HuH-7.5 (cell line): ENCODE results near the gene CMC1.
"Not testable (repeated sequence)": the region's sequence is repeated elsewhere in the genome, so short reads cannot be mapped to it uniquely, and the experiment has no call there.

Source experiments
- DNase-seq: peaks from one replicate; pipeline ENCODE4 v3.0.0; 2011; ENCODE audit warnings: low spot score

The CMC1 gene

DNA sequence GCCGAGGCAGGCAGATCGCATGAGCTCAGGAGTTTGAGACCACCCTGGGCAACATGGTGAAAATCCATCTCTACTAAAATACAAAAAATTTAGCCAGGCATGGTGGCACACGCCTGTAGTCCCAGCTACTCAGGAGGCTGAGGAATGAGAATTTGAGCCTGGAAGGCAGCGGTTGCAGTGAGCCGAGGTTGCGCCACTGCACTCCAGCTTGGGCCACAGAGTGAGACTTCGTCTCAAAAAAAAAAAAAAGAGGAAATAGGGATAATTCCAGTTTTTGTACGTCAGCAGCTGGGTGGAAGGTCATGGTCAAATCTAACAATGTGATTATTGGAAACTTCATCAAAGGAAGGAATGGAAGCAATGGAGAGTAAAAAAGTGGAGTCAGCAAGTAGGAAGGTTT is 3.1 kb downstream of the CMC1 start:
- no peak for DNase-seq

GRCh38 chr3:28247286-28247685 is 5.9 kb downstream of the CMC1 start:
- no peak for DNase-seq

DNA sequence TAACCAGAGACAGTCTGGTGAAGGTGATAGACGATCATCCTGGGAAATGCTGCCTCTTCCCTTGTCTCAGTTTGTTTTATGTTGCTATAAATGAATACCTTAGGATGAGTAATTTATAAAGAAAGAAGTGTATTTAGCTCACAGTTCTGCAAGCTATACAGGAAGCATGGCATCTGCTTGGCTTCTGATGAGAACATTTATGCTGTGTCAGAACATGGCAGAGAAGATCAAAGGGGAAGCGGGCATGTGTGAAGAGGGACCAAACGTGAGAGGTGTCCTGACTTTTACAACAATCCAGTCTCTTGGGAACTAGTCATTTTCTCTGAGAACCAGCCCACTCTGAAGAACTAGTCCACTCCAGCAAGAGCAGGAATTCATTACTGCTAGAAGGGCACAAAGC is 9.6 kb downstream of the CMC1 start:
- DNase-seq: no peak

DNA sequence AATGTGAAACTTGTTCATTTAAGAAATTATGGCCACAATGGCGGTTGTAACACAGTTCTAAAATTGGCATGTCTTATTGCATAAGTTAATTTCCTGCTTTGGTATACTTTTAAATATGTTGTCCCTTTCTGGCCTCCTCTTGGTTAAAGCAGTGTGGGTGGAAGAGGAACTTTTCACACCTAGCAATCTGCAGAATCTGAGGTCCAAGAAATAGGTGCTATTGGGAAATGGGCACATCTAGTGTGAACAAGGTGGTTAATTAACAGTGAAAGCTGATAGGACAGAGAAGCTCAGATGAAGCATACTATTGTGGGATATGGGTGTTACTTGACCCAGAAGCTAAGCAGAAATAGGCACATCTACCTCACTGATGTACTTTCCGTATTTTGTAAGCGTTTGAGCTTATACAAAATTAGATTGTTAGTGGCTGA is 10.6 kb downstream of the CMC1 start:
- no peak for DNase-seq

- no peak for DNase-seq
These were observed 11.8 kb downstream of the CMC1 start for GRCh38 chr3:28253040-28253715.

- DNase-seq: no peak
These were observed 20.6 kb downstream of the CMC1 start for GRCh38 chr3:28262001-28262400.

GRCh38 chr3:28265641-28266040 is 24.2 kb downstream of the CMC1 start:
- DNase-seq: no peak

- no peak for DNase-seq
These were observed 26.8 kb downstream of the CMC1 start for GRCh38 chr3:28267984-28268849.

DNA sequence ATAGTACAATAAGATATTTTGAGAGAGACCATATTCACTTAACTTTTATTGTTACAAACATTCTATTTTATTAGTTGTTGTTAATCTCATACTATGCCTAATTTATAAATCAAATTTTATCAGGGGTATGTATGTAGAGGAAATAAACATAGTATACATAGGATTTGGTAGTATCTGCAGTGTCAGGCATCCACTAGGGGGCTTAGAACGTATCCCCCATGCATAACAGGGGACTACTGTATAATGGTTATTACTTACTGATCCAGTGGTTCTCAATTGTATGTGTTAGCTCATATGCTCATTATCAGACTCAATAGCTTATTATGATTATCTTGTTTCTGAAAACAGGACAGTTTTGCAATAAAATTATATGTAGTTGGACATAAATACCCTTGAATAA is 27.6 kb downstream of the CMC1 start:
- DNase-seq: no peak

DNA sequence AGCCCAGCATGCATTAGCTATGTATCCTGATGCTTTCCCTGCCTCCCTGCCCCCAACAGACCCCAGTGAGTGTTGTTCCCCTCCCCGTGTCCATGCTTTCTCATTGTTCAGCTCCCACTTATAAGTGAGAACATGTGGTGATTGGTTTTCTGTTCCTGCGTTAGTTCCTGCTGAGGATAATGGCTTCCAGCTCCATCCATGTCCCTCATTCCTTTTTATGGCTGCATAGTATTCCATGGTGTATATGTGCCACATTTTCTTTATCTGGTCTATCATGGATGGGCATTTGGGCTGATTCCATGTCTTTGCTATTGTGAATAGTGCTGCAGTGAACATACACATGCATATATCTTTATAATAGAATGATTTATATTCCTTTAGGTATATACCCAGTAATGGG is 28.5 kb downstream of the CMC1 start:
- DNase-seq: not testable (repeated sequence)

DNA sequence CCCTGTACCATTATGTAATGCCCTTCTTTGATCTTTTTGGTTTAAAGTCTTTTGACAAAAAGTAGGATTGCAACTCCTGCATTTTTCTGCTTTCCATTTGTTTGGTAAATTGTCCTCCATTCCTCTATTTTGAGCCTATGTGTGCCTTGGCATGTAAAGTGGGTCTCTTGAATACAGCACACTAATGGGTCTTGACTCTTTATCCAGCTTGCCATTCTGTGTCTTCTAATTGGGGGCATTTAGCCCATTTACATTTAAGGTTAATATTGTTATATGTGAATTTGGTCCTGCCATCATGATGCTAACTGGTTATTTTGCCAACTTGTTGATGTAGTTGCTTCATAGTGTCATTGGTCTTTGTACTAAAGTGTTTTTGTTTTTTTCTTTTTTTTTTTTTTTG is 32.4 kb downstream of the CMC1 start:
- no peak for DNase-seq

- no peak for DNase-seq
These were observed 37.5 kb downstream of the CMC1 start for GRCh38 chr3:28278918-28279317.

DNA sequence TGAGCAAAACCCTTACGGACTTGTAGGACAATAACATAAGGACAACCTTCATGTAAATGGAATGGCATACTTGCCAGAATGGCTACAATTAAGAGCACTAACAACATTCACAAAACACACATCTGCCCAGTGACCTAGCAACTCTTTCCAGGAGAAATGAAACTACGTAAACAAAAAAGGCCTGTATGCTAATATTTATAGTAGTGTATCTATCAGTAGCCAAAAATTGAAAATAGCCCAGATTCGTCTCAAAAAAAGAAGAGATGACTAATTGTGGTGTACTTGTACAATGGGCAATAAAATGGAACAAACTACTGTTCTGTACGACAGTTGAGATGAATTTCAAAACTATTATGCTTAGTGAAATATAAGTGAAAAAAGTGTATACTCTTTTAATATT is 38.4 kb downstream of the CMC1 start:
- DNase-seq: no peak

DNA sequence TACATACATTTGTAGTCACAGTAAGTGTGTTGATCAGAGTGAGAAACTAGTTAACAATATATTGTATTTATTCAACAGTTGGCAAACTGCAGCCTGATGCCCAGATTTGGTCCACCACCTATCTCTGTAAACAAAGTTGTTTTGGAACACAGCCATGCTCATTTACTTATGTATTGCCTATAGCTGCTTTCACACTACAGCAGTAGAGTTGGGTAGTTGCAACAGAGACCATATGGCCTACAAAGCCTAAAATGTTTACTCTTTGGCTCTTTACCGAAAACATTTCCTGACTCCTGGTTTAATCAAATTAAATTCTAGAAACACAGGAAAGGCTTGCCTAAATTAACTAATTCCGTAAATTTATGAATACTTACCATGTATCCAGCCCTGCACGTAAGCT is 39.4 kb downstream of the CMC1 start:
- no peak for DNase-seq

GRCh38 chr3:28286595-28286994 is 45.2 kb downstream of the CMC1 start:
- peak; percentile 21 for DNase-seq

GRCh38 chr3:28287046-28287445 is 45.6 kb downstream of the CMC1 start:
- no peak for DNase-seq

GRCh38 chr3:28290863-28291300 is 49.5 kb downstream of the CMC1 start:
- DNase-seq: no peak

DNA sequence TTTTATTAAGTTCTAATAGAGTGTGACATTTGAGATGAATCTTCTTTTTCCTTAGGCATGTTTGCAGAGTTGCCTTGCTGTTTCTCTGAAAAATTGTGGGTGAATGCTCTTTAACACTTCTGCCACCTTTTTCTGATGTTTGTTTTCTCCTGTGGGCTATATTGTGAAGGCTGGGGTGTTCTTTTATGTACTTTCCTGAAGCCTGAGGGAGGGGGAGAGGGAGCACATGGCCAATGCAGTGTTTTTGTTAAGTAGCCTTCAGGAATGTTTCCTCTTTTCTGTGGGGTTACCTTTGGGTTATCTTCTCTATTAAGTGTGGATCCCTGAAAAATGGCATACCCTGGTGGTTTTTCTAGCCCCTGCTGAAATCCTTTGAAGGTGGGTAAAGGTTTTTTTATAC is 50.2 kb downstream of the CMC1 start:
- no peak for DNase-seq

DNA sequence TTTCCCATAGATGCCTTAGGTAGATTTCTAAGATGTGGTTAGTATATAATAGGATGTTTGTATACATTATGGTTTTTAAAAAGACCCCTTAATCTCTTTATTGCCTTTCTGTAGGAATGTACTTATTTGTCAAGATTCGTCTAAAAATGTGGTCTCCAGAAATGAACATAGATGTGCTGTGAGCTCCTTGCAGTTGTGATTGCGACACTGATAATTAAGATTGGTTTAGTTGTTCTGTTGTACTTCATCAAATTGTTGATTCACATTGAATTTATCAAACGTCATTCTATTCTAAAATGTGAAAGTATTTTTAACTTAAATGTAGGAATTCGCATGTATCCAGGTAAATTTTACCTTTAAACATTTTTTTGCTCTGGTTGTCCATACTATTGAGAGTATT is 51.2 kb downstream of the CMC1 start:
- no peak for DNase-seq

DNA sequence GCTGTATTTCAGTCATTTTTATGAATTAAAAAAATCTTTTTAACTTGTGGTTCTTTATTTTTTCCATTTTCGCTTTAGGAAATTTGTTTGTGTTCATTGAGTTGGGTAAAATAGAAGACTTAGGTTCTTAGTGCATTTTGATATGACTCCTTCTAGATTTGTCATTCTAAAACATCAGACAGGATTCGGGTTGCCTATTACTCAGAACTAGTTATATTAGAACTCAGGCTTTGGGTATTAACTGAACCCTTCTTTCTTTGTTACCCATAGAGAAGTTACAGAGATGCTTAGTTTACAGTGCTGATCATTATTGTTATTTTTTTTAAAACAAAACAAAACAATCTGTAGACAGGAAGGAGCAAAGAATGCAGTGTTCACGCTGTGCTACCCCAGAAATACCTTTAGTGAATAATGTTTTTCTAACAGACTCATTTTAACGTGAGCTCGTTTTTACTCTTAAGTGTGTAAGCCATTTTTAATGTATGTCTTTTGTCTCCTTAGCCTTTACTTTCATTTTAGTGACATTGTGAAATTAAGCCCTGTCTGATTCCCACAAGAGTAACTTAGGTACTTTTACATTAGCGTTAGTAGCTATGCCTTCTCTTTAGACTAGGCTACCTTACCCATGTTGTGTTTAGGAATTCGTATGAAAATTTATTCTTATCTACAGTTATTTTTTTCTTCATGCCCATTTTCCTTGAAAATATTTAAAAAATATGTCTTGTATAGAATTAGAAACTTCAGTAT is 53.4 kb downstream of the CMC1 start:
- DNase-seq: no peak

DNA sequence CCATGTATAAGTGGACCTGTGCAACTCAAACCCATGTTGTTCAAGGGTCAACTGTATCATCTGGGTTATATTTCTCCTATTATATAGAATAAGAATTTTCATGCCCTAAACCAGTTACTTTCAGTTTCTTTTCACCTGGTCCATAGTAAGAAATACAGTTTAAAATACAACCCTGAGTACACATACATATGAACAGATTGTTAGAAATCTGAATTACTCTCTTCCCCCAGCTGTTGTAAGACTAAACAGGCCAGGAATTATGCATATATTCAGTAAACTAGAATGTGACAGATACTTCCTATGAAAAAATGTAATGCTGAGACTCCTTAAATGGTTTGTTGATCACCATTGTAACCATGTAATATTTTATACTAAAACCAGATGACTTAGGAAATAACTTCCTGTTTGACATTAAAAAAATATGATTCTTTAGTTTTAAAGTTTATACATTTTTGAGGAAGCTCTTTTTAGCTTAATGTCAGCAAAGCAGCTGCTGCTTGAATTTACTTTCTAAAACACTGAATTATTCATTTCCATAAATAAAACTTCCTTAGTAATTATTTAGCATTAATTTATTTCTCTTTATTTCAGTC is 54.6 kb downstream of the CMC1 start:
- DNase-seq: no peak

DNA sequence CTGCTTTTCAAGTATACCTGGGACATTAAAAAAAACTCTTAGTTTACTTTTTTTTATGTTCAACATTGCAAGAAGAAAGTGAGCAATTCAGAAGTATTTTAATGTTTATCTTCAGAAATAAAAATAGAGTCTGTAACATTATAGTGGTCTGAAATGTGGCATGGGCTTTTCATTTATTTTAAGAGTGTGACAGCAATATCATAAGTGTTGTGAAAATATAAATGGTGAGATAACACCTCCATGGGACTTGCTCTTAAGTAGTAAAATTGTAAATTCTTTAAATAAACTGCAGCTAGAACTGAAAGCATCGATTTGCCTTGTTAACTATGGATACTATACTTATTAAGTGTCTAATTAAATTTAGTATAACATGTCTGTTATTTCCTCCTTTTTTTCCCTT is 58.3 kb downstream of the CMC1 start:
- no peak for DNase-seq
